Glutamatergic neuron (in vitro differentiated cells): Measurements from ENCODE around the gene PTPRG. TPM values are rescaled to one million over a fixed set of nuclear protein-coding genes. Genes with fewer than 3 reads are reported as not detected.
"Not testable (repeated sequence)": the region's sequence is repeated elsewhere in the genome, so short reads cannot be mapped to it uniquely, and the experiment has no call there.

ENCODE experiments used
- DNase-seq: peaks from one replicate; pipeline ENCODE4 v3.0.0; 2022
- H3K27ac Mint-ChIP-seq: one replicate; pipeline ENCODE4 v1.8.0; 2020; ENCODE audit warnings: mild to moderate bottlenecking, mixed read lengths, inconsistent platforms; ENCODE audit not compliant: unreplicated experiment
- H3K27me3 Mint-ChIP-seq: one replicate; pipeline ENCODE4 v1.8.0; 2020; ENCODE audit warnings: mild to moderate bottlenecking, moderate library complexity, mixed read lengths, inconsistent platforms; ENCODE audit not compliant: unreplicated experiment
- H3K36me3 Mint-ChIP-seq: one replicate; pipeline ENCODE4 v1.8.0; 2020; ENCODE audit warnings: mild to moderate bottlenecking, mixed read lengths, inconsistent platforms; ENCODE audit not compliant: unreplicated experiment
- H3K4me1 Mint-ChIP-seq: one replicate; pipeline ENCODE4 v1.8.0; 2020; ENCODE audit warnings: mild to moderate bottlenecking, low read depth, mixed read lengths, inconsistent platforms; ENCODE audit not compliant: unreplicated experiment
- H3K4me3 Mint-ChIP-seq: one replicate; pipeline ENCODE4 v1.8.0; 2020; ENCODE audit warnings: mild to moderate bottlenecking, mixed read lengths, inconsistent platforms; ENCODE audit not compliant: unreplicated experiment
- H3K9me3 Mint-ChIP-seq: one replicate; pipeline ENCODE4 v1.8.0; 2020; ENCODE audit warnings: mild to moderate bottlenecking, moderate library complexity, mixed read lengths, inconsistent platforms; ENCODE audit not compliant: unreplicated experiment
- CTCF ChIP-seq: fragments of 200-600 bp; sonication (generic); IDR thresholded peaks from one replicate; pipeline ENCODE4 v1.5.0; 2021; ENCODE audit not compliant: partially characterized antibody, unreplicated experiment
- total RNA-seq: library from RNA; stranded (reverse); fragmentation: NEBNext Ultra II Directional; extraction: Animal tissue kit (Norgen Biotek cat#: 25700); gene quantifications from one replicate; pipeline ENCODE4 v1.2.1, GENCODE V29; 2021; ENCODE audit not compliant: unreplicated experiment

The PTPRG gene
- total RNA-seq, 1 donor from 2014 or later = 52.1 TPM

- no peak for DNase-seq
- H3K27ac Mint-ChIP-seq = no peak overlapping the region
- peaks cover 4% of the 10 kb centered on the region for H3K4me1 Mint-ChIP-seq
- H3K4me3 Mint-ChIP-seq = no peak overlapping the region
- no peak for TF ChIP-seq CTCF
- H3K36me3 Mint-ChIP-seq = no peaks in the 10 kb centered on the region
- H3K27me3 Mint-ChIP-seq = peaks cover 1% of the 10 kb centered on the region
- H3K9me3 Mint-ChIP-seq = no peaks in the 10 kb centered on the region
Observed at GRCh38 chr3:61758839-61759238, 197.5 kb downstream of the PTPRG start.

GRCh38 chr3:61760783-61761182, 199.4 kb downstream of the PTPRG start:
- not testable (repeated sequence) for H3K36me3 Mint-ChIP-seq, H3K4me1 Mint-ChIP-seq, H3K27me3 Mint-ChIP-seq, H3K9me3 Mint-ChIP-seq, H3K4me3 Mint-ChIP-seq, DNase-seq
- peak overlapping the region; percentile 45 for H3K27ac Mint-ChIP-seq

- H3K36me3 Mint-ChIP-seq = no peaks in the 10 kb centered on the region
- TF ChIP-seq CTCF = no peak
- no peaks in the 10 kb centered on the region for H3K27me3 Mint-ChIP-seq
- H3K4me1 Mint-ChIP-seq = no peaks in the 10 kb centered on the region
- no peak for DNase-seq
- no peak overlapping the region for H3K4me3 Mint-ChIP-seq
- H3K27ac Mint-ChIP-seq = no peak overlapping the region
- H3K9me3 Mint-ChIP-seq = no peaks in the 10 kb centered on the region
Observed at GRCh38 chr3:61761694-61762430, 200.5 kb downstream of the PTPRG start.

GRCh38 chr3:61765157-61765876, 203.9 kb downstream of the PTPRG start:
- no peak for TF ChIP-seq CTCF
- H3K27ac Mint-ChIP-seq = no peak overlapping the region
- H3K9me3 Mint-ChIP-seq = no peaks in the 10 kb centered on the region
- H3K4me1 Mint-ChIP-seq = peaks cover 7% of the 10 kb centered on the region
- H3K4me3 Mint-ChIP-seq = no peak overlapping the region
- no peaks in the 10 kb centered on the region for H3K36me3 Mint-ChIP-seq
- no peak for DNase-seq
- no peaks in the 10 kb centered on the region for H3K27me3 Mint-ChIP-seq

- Mint-ChIP-seq H3K4me1 (peaks cover 12% of the 10 kb centered on the region), H3K4me3 (no peak overlapping the region), H3K27me3 (no peaks in the 10 kb centered on the region), H3K27ac (no peak overlapping the region), H3K9me3 (no peaks in the 10 kb centered on the region), H3K36me3 (no peaks in the 10 kb centered on the region)
- no peak for DNase-seq
- TF ChIP-seq CTCF = no peak
Observed at GRCh38 chr3:61768284-61769037, 207.1 kb downstream of the PTPRG start.
